ENCODE results near the gene PTAFR. TPM values are rescaled to one million over a fixed set of nuclear protein-coding genes. Genes with fewer than 3 reads are reported as not detected.

Gene PTAFR
- total RNA-seq, 4 donors from 2014 or later = 3.5 to 11.1 (median 5.9) TPM

DNA sequence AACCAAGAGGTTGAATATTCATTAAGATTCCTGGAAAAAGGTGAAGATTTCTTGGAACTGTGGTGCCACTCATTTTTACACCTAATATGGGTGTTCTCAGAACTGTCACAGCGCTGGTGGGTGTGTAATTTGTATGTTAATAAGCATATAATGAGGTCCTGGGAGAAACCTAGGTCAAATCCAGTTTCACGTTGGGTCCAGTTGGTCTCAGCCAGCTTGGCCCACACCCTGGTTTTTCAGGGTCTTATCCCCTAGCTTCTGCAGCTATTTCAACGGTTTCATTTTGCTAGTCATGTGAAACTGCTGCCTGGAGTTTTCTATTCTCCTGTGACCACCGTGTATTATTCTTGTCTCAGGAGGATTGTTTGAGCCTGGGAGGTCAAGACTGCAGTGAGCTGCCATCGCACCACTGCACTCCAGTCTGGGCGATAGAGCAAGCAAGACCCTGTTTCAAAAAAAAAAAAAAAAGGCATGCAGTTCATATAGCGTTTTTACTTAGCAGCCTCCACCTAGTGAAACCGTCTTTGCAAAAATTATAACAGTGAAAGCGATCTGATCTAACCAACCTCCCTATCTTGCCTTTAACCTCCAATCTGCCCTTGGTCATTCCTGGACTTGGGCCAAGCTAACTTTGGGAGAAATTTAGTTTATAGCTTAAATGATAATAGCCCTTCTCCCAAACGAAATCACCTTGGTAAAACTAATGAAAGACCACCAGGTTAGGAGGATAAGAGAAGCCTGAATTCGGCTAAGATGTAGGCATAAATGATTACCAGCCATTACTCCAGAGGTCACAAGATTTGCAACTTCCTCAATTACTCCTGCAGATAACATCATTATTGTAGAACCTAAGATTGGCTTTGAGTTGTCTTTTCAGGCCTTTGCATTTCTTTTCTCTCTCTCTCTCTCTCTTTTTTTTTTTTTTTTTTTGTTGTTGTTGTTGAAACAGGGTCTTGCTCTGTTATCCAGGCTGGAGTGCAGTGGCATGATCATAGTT, 44.0 kb downstream of the PTAFR start:
- H3K4me1 ChIP-seq = no peaks in the 10 kb centered on the region
- no peak overlapping the region for H3K4me3 ChIP-seq
- DNase-seq (ENCODE audit: low spot score in 2 of 2) = no peak
- no peaks in the 10 kb centered on the region for H3K36me3 ChIP-seq
- H3K27me3 ChIP-seq = peaks cover 0 to 9% of the 10 kb centered on the region in 2 donors
- TF ChIP-seq EP300 (IDR thresholded peaks at IDR 0.05) = no peak
- TF ChIP-seq POLR2A (IDR thresholded peaks at IDR 0.05) = no peak
- TF ChIP-seq, protein P1, sequence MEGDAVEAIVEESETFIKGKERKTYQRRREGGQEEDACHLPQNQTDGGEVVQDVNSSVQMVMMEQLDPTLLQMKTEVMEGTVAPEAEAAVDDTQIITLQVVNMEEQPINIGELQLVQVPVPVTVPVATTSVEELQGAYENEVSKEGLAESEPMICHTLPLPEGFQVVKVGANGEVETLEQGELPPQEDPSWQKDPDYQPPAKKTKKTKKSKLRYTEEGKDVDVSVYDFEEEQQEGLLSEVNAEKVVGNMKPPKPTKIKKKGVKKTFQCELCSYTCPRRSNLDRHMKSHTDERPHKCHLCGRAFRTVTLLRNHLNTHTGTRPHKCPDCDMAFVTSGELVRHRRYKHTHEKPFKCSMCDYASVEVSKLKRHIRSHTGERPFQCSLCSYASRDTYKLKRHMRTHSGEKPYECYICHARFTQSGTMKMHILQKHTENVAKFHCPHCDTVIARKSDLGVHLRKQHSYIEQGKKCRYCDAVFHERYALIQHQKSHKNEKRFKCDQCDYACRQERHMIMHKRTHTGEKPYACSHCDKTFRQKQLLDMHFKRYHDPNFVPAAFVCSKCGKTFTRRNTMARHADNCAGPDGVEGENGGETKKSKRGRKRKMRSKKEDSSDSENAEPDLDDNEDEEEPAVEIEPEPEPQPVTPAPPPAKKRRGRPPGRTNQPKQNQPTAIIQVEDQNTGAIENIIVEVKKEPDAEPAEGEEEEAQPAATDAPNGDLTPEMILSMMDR (IDR thresholded peaks at IDR 0.05) = no peak
- no peak overlapping the region for H3K27ac ChIP-seq
- no peaks in the 10 kb centered on the region for H3K9me3 ChIP-seq
- 72 to 74% methylated on average over 11 of the region's 11 CpGs for WGBS, 2 donors

DNA sequence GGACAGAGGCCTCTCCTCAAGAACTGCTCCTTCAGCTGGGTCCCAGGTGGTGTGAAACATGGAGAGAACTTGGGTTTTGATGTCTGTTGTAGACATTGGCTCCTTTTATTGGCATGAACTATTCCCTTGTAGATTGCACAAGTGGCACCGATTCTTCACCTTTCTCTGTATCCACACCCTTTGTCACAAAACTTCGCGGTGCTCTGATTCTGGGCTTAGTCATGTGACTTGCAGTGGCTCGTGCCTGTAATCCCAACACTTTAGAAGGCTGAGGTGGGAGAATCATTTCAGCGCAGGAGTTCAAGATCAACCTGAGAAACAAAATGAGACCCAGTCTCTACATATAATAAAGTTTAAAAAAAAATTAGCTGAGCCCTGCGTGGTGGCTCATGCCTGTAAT, 45.6 kb downstream of the PTAFR start:
- H3K4me3 ChIP-seq = no peak overlapping the region
- H3K9me3 ChIP-seq = no peaks in the 10 kb centered on the region
- WGBS, 2 donors = 79 to 82% methylated on average over 6 of the region's 6 CpGs
- H3K27ac ChIP-seq = no peak overlapping the region
- no peaks in the 10 kb centered on the region for H3K36me3 ChIP-seq
- H3K27me3 ChIP-seq = peaks cover 0 to 9% of the 10 kb centered on the region in 2 donors
- H3K4me1 ChIP-seq = no peaks in the 10 kb centered on the region
- TF ChIP-seq, protein P1 (IDR thresholded peaks at IDR 0.05) = no peak
- TF ChIP-seq EP300 (IDR thresholded peaks at IDR 0.05) (no peak), POLR2A (IDR thresholded peaks at IDR 0.05) (no peak)
- no peak for DNase-seq (ENCODE audit: low spot score in 2 of 2)

DNA sequence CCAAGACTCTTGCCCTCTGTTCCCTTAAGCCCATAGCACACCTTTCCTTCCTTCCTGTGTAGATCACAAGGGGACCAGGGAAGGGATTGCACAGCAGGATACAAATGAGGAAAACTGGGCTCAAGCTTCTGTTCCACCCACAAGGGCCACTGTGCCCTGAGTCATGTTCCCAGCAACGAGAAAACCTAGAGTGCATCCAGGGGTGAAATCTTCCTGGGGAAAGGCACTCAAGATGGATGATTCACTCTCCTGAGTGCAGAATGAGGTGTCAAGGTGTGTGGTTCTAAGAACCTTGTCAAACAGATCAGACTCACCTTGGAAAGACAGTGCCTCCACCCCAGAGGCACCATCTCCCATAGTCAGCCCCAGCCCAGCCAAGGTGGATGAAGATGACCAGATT, 47.3 kb downstream of the PTAFR start:
- H3K4me3 ChIP-seq = no peak overlapping the region
- no peak overlapping the region for H3K27ac ChIP-seq
- 29 to 44% methylated on average over 1 of the region's 1 CpG for WGBS, 2 donors
- DNase-seq (ENCODE audit: low spot score in 2 of 2) = no peak
- H3K36me3 ChIP-seq = no peaks in the 10 kb centered on the region
- peak in 1 of 2 donors; percentile 35 for TF ChIP-seq EP300 (IDR thresholded peaks at IDR 0.05)
- TF ChIP-seq, protein P1 (IDR thresholded peaks at IDR 0.05) = no peak
- H3K27me3 ChIP-seq = peaks cover 0 to 9% of the 10 kb centered on the region in 2 donors
- H3K4me1 ChIP-seq = no peaks in the 10 kb centered on the region
- H3K9me3 ChIP-seq = no peaks in the 10 kb centered on the region

DNA sequence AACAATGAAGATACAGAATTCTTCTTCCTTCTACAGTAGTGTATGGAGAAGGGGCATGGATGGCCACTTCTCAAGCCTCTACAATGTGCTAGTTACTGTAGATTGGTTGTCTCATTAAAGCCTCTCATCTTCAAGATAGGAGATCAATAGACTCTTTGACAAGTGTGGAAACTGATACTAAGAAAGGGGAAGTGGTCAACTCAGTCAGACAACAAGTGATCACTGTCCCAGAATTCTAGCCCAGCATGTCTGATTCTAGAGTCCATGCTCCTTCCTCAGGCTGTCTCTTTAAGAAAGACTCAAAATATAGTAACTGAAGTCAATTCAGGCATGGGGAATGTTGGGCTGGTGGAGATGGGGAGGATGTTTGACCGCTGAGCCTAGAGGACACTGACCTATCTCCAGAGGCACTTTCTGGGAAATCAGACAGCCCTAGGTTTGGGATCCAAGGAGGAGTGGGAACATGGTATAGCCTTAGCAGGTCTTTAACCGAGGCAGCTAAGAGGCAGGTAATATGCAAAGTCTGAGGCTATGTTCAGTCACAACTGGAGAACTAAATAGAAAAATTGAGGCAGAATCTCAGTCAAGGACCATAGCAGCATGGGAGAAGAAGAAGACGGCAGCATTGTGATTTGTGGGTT, 48.8 kb downstream of the PTAFR start:
- WGBS, 2 donors = 67% methylated on average over 3 of the region's 3 CpGs
- Histone ChIP-seq H3K36me3 (no peaks in the 10 kb centered on the region), H3K4me1 (no peaks in the 10 kb centered on the region), H3K4me3 (no peak overlapping the region), H3K27me3 (peaks cover 0 to 9% of the 10 kb centered on the region in 2 donors), H3K27ac (peak overlapping the region in 1 of 4 donors; percentile 17), H3K9me3 (no peaks in the 10 kb centered on the region)
- DNase-seq (ENCODE audit: low spot score in 2 of 2) = no peak
- TF ChIP-seq EP300 (IDR thresholded peaks at IDR 0.05) (no peak), POLR2A (IDR thresholded peaks at IDR 0.05) (no peak)
- TF ChIP-seq, protein P1 (IDR thresholded peaks at IDR 0.05) = no peak

All from tibial nerve (tissue), 4 donors.